ENCODE measurements around the gene SLC13A3.

The SLC13A3 gene

DNA sequence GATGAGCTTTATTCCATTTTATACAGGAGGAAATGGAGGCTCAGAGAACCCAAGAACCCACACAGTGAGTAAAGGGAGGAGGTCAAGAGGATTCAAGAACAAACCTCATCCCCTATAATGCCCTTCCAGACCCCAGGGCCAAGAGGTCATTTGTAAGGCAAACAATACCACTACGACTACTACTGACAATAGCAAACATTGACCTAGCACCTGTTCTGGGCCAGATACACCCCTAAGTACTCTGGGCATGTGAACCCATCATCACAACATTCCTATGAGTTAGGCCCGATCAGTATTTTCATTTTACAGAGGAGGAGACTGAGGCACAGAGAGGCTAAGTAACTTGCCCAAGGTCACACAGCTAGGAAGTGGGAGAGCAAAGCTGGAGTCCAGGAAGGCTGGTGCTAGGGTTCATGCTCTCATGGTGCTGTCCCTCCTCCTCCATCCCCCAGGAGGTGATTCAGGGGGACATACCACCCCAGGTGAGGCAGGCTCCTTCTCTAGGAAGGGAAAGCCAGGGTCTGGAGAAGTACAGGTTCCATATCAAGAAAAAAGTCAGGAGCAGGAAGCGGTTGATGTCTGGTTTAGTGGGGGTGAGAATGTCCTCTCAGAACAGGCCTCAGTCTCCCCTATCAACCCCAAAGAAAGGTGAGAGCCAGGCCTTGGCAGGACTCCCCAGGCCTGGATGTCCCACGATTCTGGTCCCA is 13.7 kb downstream of the SLC13A3 start:
- H3K27ac Mint-ChIP-seq: peak overlapping the region; percentile 88
- TF ChIP-seq CTCF (IDR thresholded peaks at IDR 0.05): no peak
- DNase-seq: no peak
- H3K36me3 Mint-ChIP-seq (ENCODE audit: low read depth): no peaks in the 10 kb centered on the region
- H3K9me3 Mint-ChIP-seq: no peaks in the 10 kb centered on the region
- H3K4me3 Mint-ChIP-seq: no peak overlapping the region
- peaks cover 7% of the 10 kb centered on the region for H3K27me3 Mint-ChIP-seq (ENCODE audit: low read depth, poor library complexity)
- no peaks in the 10 kb centered on the region for H3K4me1 Mint-ChIP-seq

- Mint-ChIP-seq H3K36me3 (ENCODE audit: low read depth) (no peaks in the 10 kb centered on the region), H3K4me3 (no peak overlapping the region), H3K27me3 (ENCODE audit: low read depth, poor library complexity) (peaks cover 7% of the 10 kb centered on the region), H3K9me3 (no peaks in the 10 kb centered on the region), H3K27ac (no peak overlapping the region), H3K4me1 (no peaks in the 10 kb centered on the region)
- no peak for TF ChIP-seq CTCF (IDR thresholded peaks at IDR 0.05)
- no peak for DNase-seq
Measured at GRCh38 chr20:46637020-46637419, 14.2 kb downstream of the SLC13A3 start.

GRCh38 chr20:46636514-46636913 is 14.7 kb downstream of the SLC13A3 start:
- Mint-ChIP-seq H3K4me3 (no peak overlapping the region), H3K27me3 (ENCODE audit: low read depth, poor library complexity) (peaks cover 7% of the 10 kb centered on the region), H3K27ac (no peak overlapping the region), H3K4me1 (no peaks in the 10 kb centered on the region), H3K36me3 (ENCODE audit: low read depth) (no peaks in the 10 kb centered on the region), H3K9me3 (no peaks in the 10 kb centered on the region)
- TF ChIP-seq CTCF (IDR thresholded peaks at IDR 0.05): no peak
- DNase-seq: no peak

DNA sequence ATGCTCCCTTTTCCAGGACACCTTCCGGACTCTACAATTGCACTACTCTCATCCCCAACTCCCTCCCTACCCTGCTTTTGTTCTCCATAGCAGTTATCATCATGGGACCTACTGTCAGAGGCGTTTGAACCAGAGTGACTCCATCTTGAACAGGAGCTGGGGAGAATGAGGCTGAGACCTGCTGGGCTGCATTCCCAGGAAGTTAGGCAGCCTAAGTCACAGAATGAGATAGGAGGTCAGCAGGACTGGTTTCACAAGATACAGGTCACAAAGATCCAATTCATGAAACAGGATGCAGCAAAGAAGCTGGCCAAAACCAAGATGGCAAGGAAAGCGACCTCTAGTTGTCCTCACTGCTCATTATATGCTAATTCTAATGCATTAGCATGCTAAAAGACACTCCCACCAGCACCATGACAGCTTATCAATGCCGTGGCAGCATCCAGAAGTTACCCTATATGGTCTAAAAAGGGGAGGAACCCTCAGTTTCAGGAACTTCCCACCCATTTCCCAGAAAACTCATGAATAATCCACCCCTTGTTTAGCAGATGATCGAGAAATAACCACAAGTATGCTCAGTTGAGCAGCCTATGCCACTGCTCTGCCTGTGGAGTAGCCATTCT is 15.6 kb downstream of the SLC13A3 start:
- Mint-ChIP-seq H3K4me1 (no peaks in the 10 kb centered on the region), H3K36me3 (ENCODE audit: low read depth) (peaks cover under 1% of the 10 kb centered on the region), H3K9me3 (peaks cover under 1% of the 10 kb centered on the region), H3K4me3 (no peak overlapping the region), H3K27me3 (ENCODE audit: low read depth, poor library complexity) (peaks cover 7% of the 10 kb centered on the region), H3K27ac (no peak overlapping the region)
- no peak for DNase-seq
- no peak for TF ChIP-seq CTCF (IDR thresholded peaks at IDR 0.05)

GRCh38 chr20:46634528-46634927 is 16.7 kb downstream of the SLC13A3 start:
- DNase-seq: no peak
- Mint-ChIP-seq H3K9me3 (peaks cover 11% of the 10 kb centered on the region), H3K27ac (no peak overlapping the region), H3K27me3 (ENCODE audit: low read depth, poor library complexity) (peaks cover 7% of the 10 kb centered on the region), H3K4me1 (no peaks in the 10 kb centered on the region), H3K36me3 (ENCODE audit: low read depth) (peaks cover 12% of the 10 kb centered on the region), H3K4me3 (no peak overlapping the region)
- no peak for TF ChIP-seq CTCF (IDR thresholded peaks at IDR 0.05)
